Measurements from ENCODE around the gene NCK1. TPM values are rescaled to one million over a fixed set of nuclear protein-coding genes. Genes with fewer than 3 reads are reported as not detected.

NCK1 gene
- total and polyA plus RNA-seq, 2 experiments from 2014 or later = 28.4 to 28.7 TPM

- H3K9me3 Mint-ChIP-seq = no peaks in the 10 kb centered on the region
These were observed 93.2 kb downstream of the NCK1 start for GRCh38 chr3:136954980-136955780.

More at GRCh38 chr3:136954980-136955780, 93.2 kb downstream of the NCK1 start:
- Histone ChIP-seq H3K79me2 (replicated peaks; ENCODE audit: insufficient read depth) (no peaks in the 10 kb centered on the region), H3K4me1 (ENCODE audit: insufficient read depth) (no peaks in the 10 kb centered on the region), H3K27me3 (ENCODE audit: insufficient read depth) (no peaks in the 10 kb centered on the region), H3K36me3 (ENCODE audit: insufficient read depth) (no peaks in the 10 kb centered on the region), H3F3A (replicated peaks; ENCODE audit: low read depth) (no peaks in the 10 kb centered on the region), H3K4me3 (no peak overlapping the region), H4K20me1 (replicated peaks; ENCODE audit: insufficient read depth) (no peaks in the 10 kb centered on the region), H3K27ac (ENCODE audit: low read depth) (no peak overlapping the region), H2AFZ (no peak overlapping the region), H3K4me2 (no peak overlapping the region), H3K9me2 (ENCODE audit: insufficient read depth) (no peaks in the 10 kb centered on the region)
- Mint-ChIP-seq H3K27me3 (ENCODE audit: insufficient read depth, low read depth, poor library complexity) (peaks cover 4% of the 10 kb centered on the region), H3K36me3 (ENCODE audit: low read depth) (no peaks in the 10 kb centered on the region), H3K4me3 (no peak overlapping the region), H3K4me1 (peaks cover 25% of the 10 kb centered on the region), H3K27ac (no peak overlapping the region)
- ATAC-seq (peak; percentile 40; the same call in 1 of the 3 replicates), DNase-seq (ENCODE audit: low spot score) (peak; percentile 36)
- TF ChIP-seq REST (IDR thresholded peaks at IDR 0.05; ENCODE audit: unreplicated experiment) (no peak), ZNF331 (CRISPR knock-in tag; IDR thresholded peaks at IDR 0.05; ENCODE audit: low read depth) (no peak), EZH2 (IDR thresholded peaks at IDR 0.05; ENCODE audit: low read depth, unreplicated experiment) (no peak), ZNF462 (CRISPR knock-in tag; IDR thresholded peaks at IDR 0.05) (no peak), CTCF (conservative IDR thresholded peaks at IDR 0.05; ENCODE audit: low read depth in 2 of 2) (no peak), NANOG (IDR thresholded peaks at IDR 0.05; ENCODE audit: borderline replicate concordance) (no peak), EZH2phosphoT487 (IDR thresholded peaks at IDR 0.05; ENCODE audit: unreplicated experiment) (no peak), JUNB (IDR thresholded peaks at IDR 0.05; ENCODE audit: unreplicated experiment) (no peak), ZNF114 (CRISPR knock-in tag; IDR thresholded peaks at IDR 0.05) (no peak), STAT1 (IDR thresholded peaks at IDR 0.05; ENCODE audit: unreplicated experiment) (no peak), POLR2AphosphoS5 (IDR thresholded peaks at IDR 0.05; ENCODE audit: low read depth) (no peak), ETS1 (IDR thresholded peaks at IDR 0.05) (no peak)
